Fibroblast of skin of left quadriceps (primary cell): ENCODE data around the gene JPH4.
"Not testable (repeated sequence)": the region's sequence is repeated elsewhere in the genome, so short reads cannot be mapped to it uniquely, and the experiment has no call there.

Experiments used
- DNase-seq, 2 experiments: peaks; one replicate each; pipeline ENCODE4 v3.0.0-alpha.2; 2013; ENCODE audit warnings: low read depth in 2 of 2

JPH4 gene

GRCh38 chr14:23578560-23579310 is at the start of gene JPH4:
Gene JPH4 (minus strand): TSS chr14:23578790. CDS start chr14:23577453, 1,337 bp downstream.
- DNase-seq = no peak

DNA sequence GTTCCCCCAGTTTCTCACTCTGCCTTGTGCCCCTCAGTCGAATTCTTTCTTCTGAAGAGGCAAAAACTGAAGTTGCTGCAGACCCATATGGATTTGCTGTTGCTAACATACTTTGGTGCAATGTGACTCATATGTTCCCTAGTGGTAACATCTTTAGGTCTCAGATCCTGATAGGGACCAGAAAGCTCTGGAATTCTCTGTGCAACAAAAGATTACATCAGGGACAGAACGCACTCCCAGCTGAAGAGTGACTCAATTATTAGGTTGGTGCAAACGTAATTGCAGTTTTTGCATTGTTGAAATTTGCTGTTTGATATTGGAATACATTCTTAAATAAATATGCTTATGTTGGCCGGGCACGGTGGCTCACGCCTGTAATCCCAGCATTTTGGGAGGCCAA is 49.4 kb upstream of the JPH4 start:
- no peak for DNase-seq

DNA sequence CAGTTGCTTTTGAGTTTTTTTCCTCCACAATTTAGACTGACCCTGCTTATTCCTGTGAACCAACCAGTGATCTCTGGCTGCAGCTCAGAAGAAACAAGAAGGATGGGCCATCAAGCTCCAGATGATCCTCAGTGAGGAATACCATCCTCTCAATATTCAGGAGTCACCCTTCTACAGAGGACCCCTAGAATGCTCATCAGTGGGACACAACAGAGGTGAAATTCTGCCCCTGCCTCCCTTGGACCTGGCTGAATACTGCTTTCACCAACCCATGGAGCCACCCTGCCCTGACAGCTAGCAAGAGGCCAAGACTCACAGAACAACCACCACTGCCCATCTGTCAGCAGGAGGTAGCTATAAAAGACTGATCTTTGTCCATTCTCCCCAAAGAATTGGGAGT is 48.4 kb upstream of the JPH4 start:
- no peak for DNase-seq

DNA sequence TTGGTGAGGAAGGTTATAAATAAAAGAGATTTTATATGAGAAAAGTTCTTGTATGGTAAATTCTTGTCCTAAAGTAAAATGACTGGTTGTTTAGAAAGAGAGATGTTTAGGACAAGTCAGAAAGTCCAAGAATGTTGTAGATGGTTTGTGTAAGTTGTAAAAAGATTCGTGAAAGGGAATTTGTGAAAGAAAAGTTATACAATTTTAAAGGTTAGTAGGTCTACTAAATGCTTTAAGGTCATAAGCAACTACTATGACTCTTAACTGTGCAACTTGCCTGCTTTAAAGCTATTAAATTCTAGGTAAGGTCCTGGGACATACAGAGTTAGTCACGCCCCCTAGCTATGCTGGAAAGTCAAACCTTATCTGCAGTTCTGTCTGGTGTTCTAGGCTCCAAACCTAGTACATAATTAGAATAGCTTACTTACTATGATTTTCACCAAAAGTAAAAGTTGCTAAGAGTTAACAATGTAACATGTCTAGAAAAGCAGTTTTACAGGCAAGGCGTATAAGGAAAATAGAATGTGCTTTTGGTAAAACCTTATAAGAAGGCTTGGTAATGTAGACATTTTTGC is 46.3 kb upstream of the JPH4 start:
- no peak for DNase-seq

- DNase-seq = no peak
Measured at GRCh38 chr14:23623962-23624361, 45.4 kb upstream of the JPH4 start.

DNA sequence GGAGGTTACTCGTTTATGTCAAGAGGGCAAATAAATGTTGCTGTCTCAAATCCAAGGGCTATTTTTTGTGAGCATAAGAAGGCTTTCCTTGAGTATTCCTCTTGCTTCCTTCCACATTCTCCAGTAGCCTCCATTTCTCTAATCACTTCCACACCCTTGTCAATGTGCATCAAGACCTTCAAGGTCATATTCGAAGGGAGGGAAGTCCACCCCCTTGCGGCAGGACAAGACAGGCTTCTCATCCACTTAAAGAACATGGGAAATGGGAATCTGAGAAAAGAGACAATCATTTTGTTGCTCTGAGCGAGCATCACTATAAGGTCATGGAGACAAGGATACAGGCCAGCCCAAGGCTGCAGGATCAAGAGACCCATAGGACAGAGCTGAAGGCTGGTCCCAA is 44.4 kb upstream of the JPH4 start:
- no peak for DNase-seq

DNA sequence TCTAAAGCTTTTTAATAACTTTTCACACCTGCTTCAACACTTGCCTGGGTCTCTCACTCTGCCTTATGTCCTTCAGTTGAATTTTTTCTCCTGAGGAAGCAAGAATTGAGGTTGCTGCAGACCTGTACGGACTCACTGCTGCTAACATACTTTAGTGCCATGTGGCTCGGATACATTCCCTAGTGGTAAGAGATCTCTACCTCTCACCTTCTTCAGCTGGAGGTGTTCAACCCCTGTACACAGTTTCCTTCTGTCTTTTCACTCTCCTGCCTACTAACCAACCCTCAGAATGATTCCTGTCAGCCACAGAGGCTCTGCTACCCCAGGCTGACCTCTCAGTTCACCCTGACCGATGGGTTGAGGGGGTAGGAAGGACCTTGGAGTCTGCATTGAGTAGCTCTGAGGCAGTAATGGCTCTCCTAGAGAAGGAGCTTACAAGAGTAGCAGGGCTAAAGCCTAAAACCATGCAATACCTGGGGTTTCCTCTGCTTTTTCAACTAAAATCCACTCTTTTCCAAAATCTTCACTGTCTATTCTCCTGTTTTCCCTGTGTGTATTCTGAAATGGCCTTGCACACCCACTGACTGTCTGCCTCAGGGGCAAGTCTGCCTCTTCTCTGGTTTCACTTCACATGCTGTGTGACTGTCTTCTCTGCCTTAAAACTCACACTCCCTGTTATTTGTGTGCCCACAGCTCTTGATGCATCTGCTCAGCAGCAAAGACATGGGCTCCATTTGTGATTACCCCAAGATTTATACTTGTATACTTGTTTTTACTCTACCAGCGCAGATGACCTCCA is 43.5 kb upstream of the JPH4 start:
- DNase-seq = no peak

DNA sequence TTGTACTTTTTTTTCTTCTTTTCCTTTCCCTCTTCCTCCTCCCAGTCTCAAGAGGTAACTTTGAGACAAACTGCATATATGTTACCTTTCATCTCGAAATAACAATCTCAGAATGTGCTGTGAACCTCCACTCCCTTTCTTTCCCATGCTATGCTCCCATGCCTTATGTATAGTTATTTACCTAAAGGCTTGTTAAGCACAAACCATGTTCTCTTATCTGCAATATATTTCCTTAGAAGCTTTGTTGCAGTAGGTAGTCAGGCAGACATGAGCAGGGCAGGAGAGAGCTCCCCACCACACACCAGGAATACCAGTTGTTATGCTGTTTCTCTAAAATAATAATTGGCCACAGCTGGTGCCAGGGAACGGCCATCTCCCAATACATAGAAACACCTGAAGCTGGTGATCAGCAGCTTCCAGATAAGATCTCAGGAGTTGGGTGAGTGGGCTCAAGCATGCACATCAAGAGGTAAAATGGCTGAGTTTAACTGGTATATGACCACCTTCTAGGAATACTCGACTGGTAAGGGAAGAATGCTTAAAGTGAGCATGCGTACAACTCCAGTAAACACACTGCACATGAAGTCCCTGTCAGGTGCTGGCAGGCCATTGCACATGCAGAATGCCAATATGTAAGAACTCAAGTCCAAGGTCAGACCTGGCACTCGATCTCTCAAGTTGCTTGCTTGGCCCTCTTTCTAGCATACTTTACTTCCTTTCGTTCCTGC is 42.8 kb upstream of the JPH4 start:
- DNase-seq = no peak

DNA sequence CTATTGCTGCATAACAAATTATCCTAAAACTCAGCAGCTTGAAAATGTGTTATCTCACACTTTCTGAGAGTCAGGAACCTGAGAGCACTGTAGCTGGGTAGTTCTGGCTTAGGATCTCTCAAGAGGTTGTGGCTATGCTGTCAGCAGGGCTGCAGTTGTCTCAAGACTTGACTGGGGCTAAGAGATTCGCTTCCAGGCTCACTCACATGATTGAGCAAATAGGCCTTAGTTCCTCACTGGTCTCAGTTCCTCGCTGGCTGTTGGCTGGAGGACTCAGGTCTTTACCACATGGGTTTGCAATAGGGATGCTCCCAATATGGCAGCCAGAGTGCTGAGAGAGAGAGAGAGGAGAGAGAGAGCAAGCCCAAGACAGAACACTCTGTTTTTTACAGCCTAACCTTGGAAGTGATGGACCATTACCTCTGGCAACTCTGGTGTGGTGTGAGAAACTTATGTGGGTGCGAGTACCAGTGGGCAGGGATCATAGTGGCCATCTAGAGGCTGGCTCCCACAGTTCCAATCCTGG is 41.6 kb upstream of the JPH4 start:
- no peak for DNase-seq

- no peak for DNase-seq
Measured at GRCh38 chr14:23618415-23618988, 39.9 kb upstream of the JPH4 start.

- DNase-seq = no peak
Measured at GRCh38 chr14:23617539-23617938, 38.9 kb upstream of the JPH4 start.

- no peak for DNase-seq
Measured at GRCh38 chr14:23615856-23616255, 37.3 kb upstream of the JPH4 start.

DNA sequence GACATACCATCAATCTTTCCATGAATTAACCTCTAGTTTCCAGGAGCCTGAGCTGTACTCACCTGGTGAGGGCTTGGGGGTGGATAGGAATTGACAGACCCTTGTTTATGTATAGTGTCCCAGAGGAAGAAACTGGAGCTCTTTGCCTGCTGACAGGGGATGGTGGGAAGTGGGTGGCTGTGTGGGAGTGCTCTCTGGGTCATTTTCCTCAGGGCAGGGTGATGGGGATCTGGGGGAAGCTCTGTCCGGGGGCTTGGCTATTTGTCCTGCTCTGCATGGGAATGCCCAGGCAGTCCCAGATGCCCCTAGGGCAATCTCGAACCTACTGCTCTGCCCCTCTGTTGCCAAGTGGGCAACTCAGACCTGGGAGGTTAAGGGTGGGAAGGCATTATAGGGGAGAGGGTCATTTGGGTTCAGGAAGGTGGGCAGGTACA is 35.8 kb upstream of the JPH4 start:
- no peak for DNase-seq

DNA sequence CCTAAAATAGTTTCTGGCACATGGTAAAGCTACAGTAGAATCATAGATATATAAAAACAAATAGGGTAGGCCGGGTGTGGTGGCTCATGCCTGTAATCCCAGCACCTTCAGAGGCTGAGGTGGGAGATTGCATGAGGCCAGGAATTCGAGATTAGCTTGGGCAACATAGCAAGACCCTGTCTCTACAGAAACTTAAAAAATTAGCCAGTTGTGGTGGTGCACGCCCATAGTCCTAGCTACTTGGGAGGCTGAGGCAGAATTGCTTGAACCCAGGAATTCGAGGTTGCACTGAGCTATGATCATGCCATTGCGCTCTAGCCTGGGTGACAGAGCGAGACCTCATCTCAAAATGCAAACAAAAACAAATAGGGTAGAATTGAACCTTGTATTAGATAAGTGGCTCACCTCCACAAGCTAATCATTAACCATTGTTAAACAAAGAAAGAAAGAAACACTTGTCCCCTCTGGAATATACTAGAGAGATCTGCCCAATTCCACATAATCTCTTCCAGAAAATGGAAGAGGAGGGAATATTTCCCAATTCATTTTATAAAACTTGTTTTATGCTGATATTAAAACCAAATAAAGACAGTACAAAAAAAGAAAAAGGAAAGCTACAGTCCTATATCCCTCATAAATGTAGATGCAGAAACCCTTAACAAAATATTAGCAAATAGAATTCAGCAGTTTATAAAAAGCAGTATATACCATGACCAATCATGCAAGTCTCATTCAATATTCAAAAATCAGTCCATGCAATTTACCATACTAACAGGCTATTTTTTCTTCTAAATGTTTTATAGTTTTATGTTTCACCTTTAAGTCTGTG is 34.9 kb upstream of the JPH4 start:
- DNase-seq = no peak

GRCh38 chr14:23612802-23613201 is 34.2 kb upstream of the JPH4 start:
- DNase-seq = no peak

DNA sequence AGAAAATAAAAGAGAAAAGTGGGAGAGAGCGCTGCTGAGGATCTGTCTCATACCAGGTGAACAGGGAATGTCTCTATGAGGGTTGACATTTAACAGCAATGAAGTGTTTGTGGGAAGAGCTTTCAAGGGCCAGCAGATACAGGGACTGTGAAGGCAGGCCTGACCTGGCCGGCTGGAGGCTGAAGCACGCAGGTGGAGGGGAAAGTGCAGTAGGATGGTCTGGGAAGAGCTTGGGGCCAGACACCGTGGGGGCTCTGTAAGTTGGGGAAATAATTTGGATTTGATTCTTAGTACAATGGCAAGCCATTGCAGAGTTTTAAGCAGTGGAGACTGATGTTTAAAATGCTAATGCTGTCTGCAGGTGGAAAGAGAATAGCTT is 33.8 kb upstream of the JPH4 start:
- no peak for DNase-seq

- DNase-seq = no peak
Measured at GRCh38 chr14:23610815-23611289, 32.3 kb upstream of the JPH4 start.

DNA sequence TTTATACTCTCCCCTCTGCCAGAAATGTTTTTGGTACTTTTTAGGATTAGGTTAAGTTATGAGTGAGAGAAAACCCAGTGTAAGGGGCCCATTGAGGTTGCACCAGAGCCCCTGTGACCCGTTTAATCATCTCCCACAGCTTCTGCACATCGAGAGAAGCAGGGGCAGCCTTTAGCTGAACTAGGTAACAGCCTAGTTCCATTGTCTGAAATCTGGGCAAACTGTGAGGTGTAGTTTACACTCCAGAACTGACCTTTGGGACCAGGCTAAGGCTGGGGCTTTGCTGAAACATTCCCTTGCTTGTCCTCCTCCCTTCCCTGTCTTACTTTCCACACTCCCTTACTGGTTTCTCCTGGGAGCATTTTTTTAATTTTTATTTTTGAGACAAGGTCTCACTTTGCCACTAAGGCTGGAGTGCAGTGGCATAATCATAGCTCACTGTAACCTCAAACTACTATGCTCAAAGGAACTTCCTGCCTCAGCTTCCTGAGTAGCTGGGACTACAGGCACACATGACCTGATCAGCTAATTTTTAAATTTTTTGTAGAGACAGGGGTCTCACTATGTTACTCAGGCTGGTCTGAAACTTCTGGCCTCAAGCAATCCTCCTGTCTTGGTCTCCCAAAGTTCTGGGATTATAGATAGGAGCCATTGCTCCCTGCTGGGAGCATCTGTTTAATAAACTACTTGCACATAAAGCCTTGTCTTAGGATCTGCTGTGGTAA is 31.7 kb upstream of the JPH4 start:
- no peak for DNase-seq

GRCh38 chr14:23609411-23610089 is 31.0 kb upstream of the JPH4 start:
- not testable (repeated sequence) for DNase-seq
